ENCODE results near the gene PDE6D. TPM values are rescaled to one million over a fixed set of nuclear protein-coding genes. Genes with fewer than 3 reads are reported as not detected.

PDE6D gene
- total RNA-seq, 1 experiment from 2014 or later: 43.8 TPM

DNA sequence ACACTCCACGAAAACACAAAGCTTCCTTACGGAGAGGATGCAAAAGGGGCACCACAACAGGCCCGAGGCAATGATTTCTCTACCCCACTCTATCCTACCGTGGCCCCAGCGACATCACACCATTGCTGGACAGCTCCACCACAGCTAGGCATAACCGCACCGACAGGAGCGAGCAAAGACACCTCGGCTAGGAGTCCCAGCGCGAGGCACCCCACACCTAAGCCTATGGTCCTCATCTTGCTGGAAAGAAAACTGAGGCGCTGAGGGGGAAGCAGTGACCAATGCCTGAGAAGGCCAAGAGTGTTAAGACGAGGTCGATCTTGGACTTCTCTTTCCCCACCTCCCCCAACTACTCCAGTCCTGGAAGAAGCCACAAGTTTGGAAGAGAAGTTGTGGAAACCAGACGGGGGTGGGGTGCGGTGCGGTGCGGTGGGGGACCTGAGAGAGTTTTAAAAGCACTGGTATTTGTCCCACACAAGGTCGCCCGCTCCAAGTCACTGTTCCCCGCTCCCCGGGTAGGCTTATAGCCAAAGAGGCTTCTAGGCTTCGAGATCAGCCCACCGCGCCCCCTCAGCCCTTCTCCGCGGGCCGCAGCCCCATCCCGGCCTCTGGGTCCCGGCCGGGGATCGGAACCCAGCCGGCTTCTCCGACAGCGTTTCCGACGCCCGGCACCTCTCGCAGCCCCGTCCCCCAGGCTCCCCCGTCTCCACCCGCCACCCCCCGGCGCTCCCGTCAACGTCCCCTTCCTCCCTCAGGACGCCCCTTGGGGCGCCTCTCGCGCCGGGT lies 766 bp downstream of the PDE6D start:
- Histone ChIP-seq H3K9me2 (replicated peaks; ENCODE audit: low read length) (no peaks in the 10 kb centered on the region), H3K79me2 (ENCODE audit: low read length) (peaks cover 26% of the 10 kb centered on the region), H3K9me3 (ENCODE audit: low read length) (no peaks in the 10 kb centered on the region), H3K4me1 (ENCODE audit: insufficient read depth, low read length) (peaks cover 20% of the 10 kb centered on the region), H2AFZ (ENCODE audit: low read length) (peak overlapping the region; percentile 78), H3K4me3 (ENCODE audit: low read length) (peak overlapping the region; percentile 73), H3F3A (ENCODE audit: low read length, unreplicated experiment) (no peaks in the 10 kb centered on the region), H3K4me2 (ENCODE audit: low read length) (peak overlapping the region; percentile 87), H3K9ac (ENCODE audit: low read length) (peak overlapping the region; percentile 69), H3K36me3 (ENCODE audit: low read depth, low read length) (no peaks in the 10 kb centered on the region), H4K20me1 (ENCODE audit: low read length) (no peaks in the 10 kb centered on the region), H3K27me3 (ENCODE audit: low read length) (no peaks in the 10 kb centered on the region), H3K27ac (ENCODE audit: low read length) (no peak overlapping the region)
- intact Hi-C loops (cut with micrococcal nuclease): no loop called here
- ChIA-PET POLR2A (ENCODE audit: unreplicated experiment) (no interaction called here), CTCF (no interaction called here)
- TF ChIP-seq EZH2phosphoT487 (IDR thresholded peaks at IDR 0.05; ENCODE audit: borderline replicate concordance, low read length) (no peak), EZH2 (IDR thresholded peaks at IDR 0.05; ENCODE audit: low read length, unreplicated experiment) (no peak), CTCF (conservative IDR thresholded peaks at IDR 0.05; ENCODE audit: low read depth, low read length) (no peak)
- DNase-seq (no peak), ATAC-seq (no peak)
- BruUV-seq (replicated peaks): no TSS peak

DNA sequence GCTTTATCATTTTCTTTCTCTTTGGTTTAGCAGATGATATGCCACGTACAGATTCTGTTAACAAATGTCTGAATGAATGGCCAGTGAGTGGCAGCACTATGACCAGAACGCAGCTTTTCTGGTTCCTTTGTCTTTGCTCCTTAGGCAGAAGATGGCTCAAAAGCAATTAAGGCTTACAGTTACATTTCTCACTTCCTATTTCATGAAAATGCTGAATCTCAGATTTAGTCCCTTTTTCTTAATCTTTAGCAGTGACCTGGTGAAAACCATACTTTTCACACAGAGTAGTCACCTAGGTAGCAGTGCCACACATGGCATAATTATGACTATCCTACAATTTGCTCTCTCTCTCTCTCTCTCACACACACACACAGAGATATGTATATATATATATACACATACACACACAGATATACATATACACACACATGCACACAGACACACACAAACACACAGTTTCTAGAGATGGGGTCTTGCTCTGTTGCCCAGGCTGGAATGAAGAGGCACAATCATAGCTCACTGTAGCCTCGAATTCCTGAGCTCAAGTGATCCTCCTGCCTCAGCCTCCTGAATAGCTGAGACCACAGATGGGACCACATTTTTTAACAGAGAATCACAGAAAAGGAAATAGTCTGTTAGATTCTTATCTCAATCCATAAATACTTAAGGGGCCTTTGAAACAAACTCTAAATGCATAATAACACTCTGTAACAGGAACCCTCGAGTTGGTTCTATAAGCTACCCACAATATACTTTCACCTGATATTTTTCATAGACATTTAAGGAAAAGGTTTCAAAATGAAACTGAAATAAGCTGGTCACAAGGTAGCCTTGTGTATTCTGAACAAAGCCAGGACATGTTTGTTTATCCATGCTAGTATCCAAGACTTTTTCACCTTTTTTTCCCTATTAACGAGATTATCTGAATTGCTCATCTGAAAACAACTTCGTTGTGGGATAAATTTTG lies 11.6 kb downstream of the PDE6D start:
- no peaks in the 10 kb centered on the region for H3K4me1 ChIP-seq (ENCODE audit: insufficient read depth, low read length)
- no peak overlapping the region for H3K27ac ChIP-seq (ENCODE audit: low read length)
- TF ChIP-seq CTCF (conservative IDR thresholded peaks at IDR 0.05; ENCODE audit: low read depth, low read length): no peak
- no peak for TF ChIP-seq EZH2 (IDR thresholded peaks at IDR 0.05; ENCODE audit: low read length, unreplicated experiment)
- no peak for TF ChIP-seq EZH2phosphoT487 (IDR thresholded peaks at IDR 0.05; ENCODE audit: borderline replicate concordance, low read length)
- BruUV-seq (replicated peaks): no TSS peak
- DNase-seq (no peak), ATAC-seq (no peak)
- H3K4me2 ChIP-seq (ENCODE audit: low read length): no peak overlapping the region
- no peak overlapping the region for H2AFZ ChIP-seq (ENCODE audit: low read length)
- no peak overlapping the region for H3K9ac ChIP-seq (ENCODE audit: low read length)
- no peaks in the 10 kb centered on the region for H3K27me3 ChIP-seq (ENCODE audit: low read length)
- no peaks in the 10 kb centered on the region for H3K9me3 ChIP-seq (ENCODE audit: low read length)
- intact Hi-C loops (cut with micrococcal nuclease): no loop called here
- ChIA-PET CTCF (no interaction called here), POLR2A (ENCODE audit: unreplicated experiment) (no interaction called here)
- no peaks in the 10 kb centered on the region for H4K20me1 ChIP-seq (ENCODE audit: low read length)
- no peaks in the 10 kb centered on the region for H3K9me2 ChIP-seq (replicated peaks; ENCODE audit: low read length)
- no peaks in the 10 kb centered on the region for H3K79me2 ChIP-seq (ENCODE audit: low read length)
- no peaks in the 10 kb centered on the region for H3K36me3 ChIP-seq (ENCODE audit: low read depth, low read length)
- no peak overlapping the region for H3K4me3 ChIP-seq (ENCODE audit: low read length)
- H3F3A ChIP-seq (ENCODE audit: low read length, unreplicated experiment): no peaks in the 10 kb centered on the region

Measured in PC-3 (cell line).